Transverse colon (tissue), 4 donors: ENCODE measurements around the gene PTGIS. TPM values are rescaled to one million over a fixed set of nuclear protein-coding genes. Genes with fewer than 3 reads are reported as not detected.

Experiments
- DNase-seq: peaks from one replicate; pipeline ENCODE4 v3.0.0-alpha.2; 2019
- H3K27ac ChIP-seq, 4 donors: fragments of 200-600 bp; sonication (generic); 2 replicates each; pipeline ENCODE4 v1.5.1; 2016 to 2018; ENCODE audit warnings: inconsistent platforms in 4 of 4
- H3K27me3 ChIP-seq: fragments of 200-600 bp; sonication (generic); 2 replicates; pipeline ENCODE4 v1.5.1; 2017; ENCODE audit warnings: inconsistent platforms
- H3K36me3 ChIP-seq, 4 donors: fragments of 200-600 bp; sonication (generic); 2 replicates each; pipeline ENCODE4 v1.5.1; 2017 to 2019; ENCODE audit warnings: inconsistent platforms in 4 of 4
- H3K4me1 ChIP-seq, 4 donors: fragments of 200-600 bp; sonication (generic); 2 replicates each; pipeline ENCODE4 v1.5.1; 2017 to 2020; ENCODE audit warnings: inconsistent platforms in 4 of 4
- H3K4me3 ChIP-seq, 4 donors: fragments of 200-600 bp; sonication (generic); 1 replicate in 1 of 4; 2 replicates in 3 of 4; pipeline versions ENCODE4 v1.5.1 to v1.6.1; 2017 to 2019; ENCODE audit warnings: inconsistent platforms in 4 of 4
- H3K9me3 ChIP-seq, 2 donors: fragments of 200-600 bp; sonication (generic); 2 replicates each; pipeline ENCODE4 v1.5.1; 2017 to 2019; ENCODE audit warnings: inconsistent platforms in 2 of 2
- CTCF ChIP-seq, 5 experiments: fragments of 200-600 bp in 3 of 5; fragments of 450-650 bp in 2 of 5; sonication (generic) in 3 of 5; IDR thresholded peaks; 1 replicate in 2 of 5; 2 replicates in 3 of 5; pipeline ENCODE4 v1.5.1; 2016 to 2017; ENCODE audit warnings: antibody characterized with exemption in 5 of 5, inconsistent platforms in 3 of 5, mild to moderate bottlenecking in 2 of 5, moderate library complexity in 1 of 5
- EP300 ChIP-seq: sonication (generic); formaldehyde crosslinking; IDR thresholded peaks from one replicate; pipeline ENCODE4 v1.6.1; 2017; ENCODE audit warnings: antibody characterized with exemption, low read depth
- POLR2A ChIP-seq: fragments of 450-650 bp; IDR thresholded peaks from one replicate; pipeline ENCODE4 v1.6.1; 2016; ENCODE audit warnings: antibody characterized with exemption, mild to moderate bottlenecking, moderate library complexity
- POLR2AphosphoS5 ChIP-seq, 3 donors: sonication (generic); formaldehyde crosslinking; IDR thresholded peaks; one replicate each; pipeline ENCODE4 v1.6.1; 2016; ENCODE audit warnings: antibody characterized with exemption in 3 of 3
- WGBS, 2 donors: methylation state at CpG; one replicate each; pipeline ENCODE4 v1.1.5; 2018; ENCODE audit warnings: low coverage in 1 of 2; 5-methylcytosine and 5-hydroxymethylcytosine counted together
- in situ Hi-C, 4 donors: fragments of 200-750 bp; cut with MboI; loops; one replicate each; pipeline versions ENCODE4 v1.15.0 to v1.15.1; 2017; ENCODE audit warnings: low sequenced_read_pairs in 3 of 4, low pct_ligation_motif_present in 1 of 4, low pct_unique_long_range_greater_than_20kb in 1 of 4
- intact Hi-C: fragments of 100-400 bp; cut with DNase I; formaldehyde crosslinking; loops from one replicate; pipeline ENCODE4 v1.15.1; 2023; ENCODE audit warnings: low total_unique reads
- total RNA-seq, 4 donors: library from RNA; depleted of rRNA; stranded (reverse); fragments of >200 nt; gene quantifications; one replicate each; pipeline ENCODE4 v1.1.0, GENCODE V29; 2016

The PTGIS gene
- total RNA-seq, 4 donors from 2014 or later = 9.4 to 22.3 (median 15.6) TPM

GRCh38 chr20:49481116-49481515 lies 86.8 kb downstream of the PTGIS start:
- no peak for DNase-seq
- peaks cover 2 to 15% (median 11%) of the 10 kb centered on the region in 4 donors for H3K4me1 ChIP-seq
- H3K27me3 ChIP-seq = peaks cover 65% of the 10 kb centered on the region
- no peaks in the 10 kb centered on the region for H3K9me3 ChIP-seq
- in situ Hi-C loops = loop anchor here in 3 of 4 donors (10.0 kb wide), 2 partner anchors 96 to 146 kb away; no protein-coding TSS in a partner anchor
- 72 to 80% methylated on average over 1 to 3 of the region's 3 CpGs for WGBS, 2 donors
- H3K4me3 ChIP-seq = no peak overlapping the region
- TF ChIP-seq POLR2A = no peak
- no peak for TF ChIP-seq POLR2AphosphoS5 (IDR thresholded peaks at IDR 0.05)
- no peak for TF ChIP-seq EP300
- TF ChIP-seq CTCF (IDR thresholded peaks at IDR 0.05) = no peak
- intact Hi-C loops = loop anchor here (5.0 kb wide), 1 partner anchor 99 kb away; no protein-coding TSS in a partner anchor
- no peaks in the 10 kb centered on the region for H3K36me3 ChIP-seq
- no peak overlapping the region for H3K27ac ChIP-seq

GRCh38 chr20:49480236-49480635 lies 87.7 kb downstream of the PTGIS start:
- no peak overlapping the region for H3K27ac ChIP-seq
- in situ Hi-C loops = loop anchor here in 3 of 4 donors (10.0 kb wide), 2 partner anchors 95 to 145 kb away; no protein-coding TSS in a partner anchor
- peaks cover 2 to 15% (median 11%) of the 10 kb centered on the region in 4 donors for H3K4me1 ChIP-seq
- H3K4me3 ChIP-seq = no peak overlapping the region
- intact Hi-C loops = loop anchor here (5.0 kb wide), 1 partner anchor 98 kb away; no protein-coding TSS in a partner anchor
- no peak for DNase-seq
- H3K27me3 ChIP-seq = peaks cover 56% of the 10 kb centered on the region
- no peak for TF ChIP-seq CTCF (IDR thresholded peaks at IDR 0.05)
- no peak for TF ChIP-seq POLR2AphosphoS5 (IDR thresholded peaks at IDR 0.05)
- TF ChIP-seq POLR2A = no peak
- no peak for TF ChIP-seq EP300
- H3K36me3 ChIP-seq = no peaks in the 10 kb centered on the region
- WGBS, 2 donors = 62% methylated on average over 3 of the region's 3 CpGs; no CpG with 5 or more reads in 1 of the 2 donors
- no peaks in the 10 kb centered on the region for H3K9me3 ChIP-seq

- intact Hi-C loops = loop anchor here (5.0 kb wide), 1 partner anchor 97 kb away; no protein-coding TSS in a partner anchor
Measured at GRCh38 chr20:49479785-49480184, 88.2 kb downstream of the PTGIS start.

More at GRCh38 chr20:49479785-49480184, 88.2 kb downstream of the PTGIS start:
- TF ChIP-seq POLR2A = no peak
- no peak for TF ChIP-seq EP300
- no peak for TF ChIP-seq CTCF (IDR thresholded peaks at IDR 0.05)
- no peak for TF ChIP-seq POLR2AphosphoS5 (IDR thresholded peaks at IDR 0.05)
- H3K27ac ChIP-seq = no peak overlapping the region
- in situ Hi-C loops = loop anchor here in 3 of 4 donors (10.0 kb wide), 2 partner anchors 95 to 145 kb away; no protein-coding TSS in a partner anchor
- no peak overlapping the region for H3K4me3 ChIP-seq
- H3K27me3 ChIP-seq = peaks cover 52% of the 10 kb centered on the region
- H3K36me3 ChIP-seq = no peaks in the 10 kb centered on the region
- no peaks in the 10 kb centered on the region for H3K9me3 ChIP-seq
- peaks cover 2 to 15% (median 11%) of the 10 kb centered on the region in 4 donors for H3K4me1 ChIP-seq
- DNase-seq = no peak
- 48 to 65% methylated on average over 5 to 6 of the region's 6 CpGs for WGBS, 2 donors
